Tibial nerve (tissue), 4 donors: ENCODE results near the gene ZMYND11.

Experiments
- CTCF ChIP-seq, 5 experiments: fragments of 200-600 bp in 3 of 5; fragments of 450-650 bp in 2 of 5; sonication (generic) in 3 of 5; IDR thresholded peaks; one replicate each; pipeline ENCODE4 v1.5.1; 2016 to 2019; ENCODE audit warnings: antibody characterized with exemption in 5 of 5, mild to moderate bottlenecking in 3 of 5, moderate library complexity in 2 of 5
- EP300 ChIP-seq, 2 donors: sonication (generic); formaldehyde crosslinking; IDR thresholded peaks; one replicate each; pipeline ENCODE4 v1.6.1; 2017; ENCODE audit warnings: antibody characterized with exemption in 2 of 2, mild to moderate bottlenecking in 1 of 2
- POLR2A ChIP-seq, 2 donors: fragments of 450-650 bp; IDR thresholded peaks; one replicate each; pipeline ENCODE4 v1.6.1; 2017; ENCODE audit warnings: antibody characterized with exemption in 2 of 2, mild to moderate bottlenecking in 2 of 2, moderate library complexity in 2 of 2

DNA sequence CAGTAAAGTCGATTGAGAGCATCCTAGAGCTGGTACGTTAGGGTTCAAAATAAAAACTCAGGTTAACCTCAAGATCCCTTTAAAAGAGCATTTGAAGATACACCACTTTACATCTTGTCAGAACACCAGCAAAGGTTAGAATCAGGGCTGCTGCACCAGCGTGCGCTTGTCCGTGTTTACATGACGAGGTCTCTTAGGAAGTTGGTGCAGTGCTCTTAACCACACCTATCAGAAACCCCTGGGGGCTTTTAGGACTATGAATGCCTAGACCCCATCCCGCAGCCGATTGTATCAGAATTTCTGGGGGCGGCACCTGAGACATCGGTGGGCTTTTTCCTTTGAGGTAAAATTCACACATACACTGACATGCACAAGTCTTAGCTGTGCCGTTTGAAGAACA lies 97.6 kb downstream of the ZMYND11 start:
- no peak for TF ChIP-seq CTCF (IDR thresholded peaks at IDR 0.05)
- no peak for TF ChIP-seq POLR2A (IDR thresholded peaks at IDR 0.05)
- no peak for TF ChIP-seq EP300 (IDR thresholded peaks at IDR 0.05)
